Ishikawa (cell line): ENCODE measurements around the gene MROH7.

Experiments
- CEBPB ChIP-seq: IDR thresholded peaks from 2 replicates; pipeline ENCODE4 v1.6.1; 2012
- RAD21 ChIP-seq: IDR thresholded peaks from 2 replicates; pipeline ENCODE4 v1.6.1; 2012; ENCODE audit warnings: low read depth
- TAF1 ChIP-seq: IDR thresholded peaks from 2 replicates; pipeline ENCODE4 v1.6.1; 2012; ENCODE audit warnings: low read depth, mild to moderate bottlenecking
- TF ChIP-seq, protein P1 (sequence below): IDR thresholded peaks from 2 replicates; pipeline ENCODE4 v1.6.1; 2012

- TF ChIP-seq RAD21 (no peak), CEBPB (no peak), TAF1 (no peak)
- TF ChIP-seq, protein P1, sequence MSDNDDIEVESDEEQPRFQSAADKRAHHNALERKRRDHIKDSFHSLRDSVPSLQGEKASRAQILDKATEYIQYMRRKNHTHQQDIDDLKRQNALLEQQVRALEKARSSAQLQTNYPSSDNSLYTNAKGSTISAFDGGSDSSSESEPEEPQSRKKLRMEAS = no peak
Observed at GRCh38 chr1:54600947-54601721, 40.5 kb upstream of the MROH7 start.
